ENCODE results near the gene SRCAP. TPM values are rescaled to one million over a fixed set of nuclear protein-coding genes. Genes with fewer than 3 reads are reported as not detected.

The SRCAP gene
- total RNA-seq, 1 donor from 2014 or later = 10.0 TPM

DNA sequence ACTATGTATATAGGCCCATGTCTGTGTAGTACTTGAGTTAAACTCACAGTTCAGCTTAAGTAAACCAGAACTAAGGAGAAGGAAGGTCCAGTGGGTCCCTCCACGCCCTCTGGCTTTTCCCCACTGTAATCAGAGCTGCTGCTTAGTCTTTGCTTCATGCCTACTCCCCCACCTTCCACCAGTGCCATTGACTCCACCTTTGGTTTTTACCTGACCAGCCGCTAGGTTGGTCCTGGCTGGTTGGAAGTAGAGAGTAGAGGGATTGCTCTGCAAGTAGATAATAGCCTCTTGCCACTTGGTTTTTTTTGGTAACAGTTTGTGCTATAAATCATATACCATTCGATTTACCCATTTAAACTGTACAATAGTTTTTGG lies 26.4 kb downstream of the SRCAP start:
- TF ChIP-seq, protein P1, sequence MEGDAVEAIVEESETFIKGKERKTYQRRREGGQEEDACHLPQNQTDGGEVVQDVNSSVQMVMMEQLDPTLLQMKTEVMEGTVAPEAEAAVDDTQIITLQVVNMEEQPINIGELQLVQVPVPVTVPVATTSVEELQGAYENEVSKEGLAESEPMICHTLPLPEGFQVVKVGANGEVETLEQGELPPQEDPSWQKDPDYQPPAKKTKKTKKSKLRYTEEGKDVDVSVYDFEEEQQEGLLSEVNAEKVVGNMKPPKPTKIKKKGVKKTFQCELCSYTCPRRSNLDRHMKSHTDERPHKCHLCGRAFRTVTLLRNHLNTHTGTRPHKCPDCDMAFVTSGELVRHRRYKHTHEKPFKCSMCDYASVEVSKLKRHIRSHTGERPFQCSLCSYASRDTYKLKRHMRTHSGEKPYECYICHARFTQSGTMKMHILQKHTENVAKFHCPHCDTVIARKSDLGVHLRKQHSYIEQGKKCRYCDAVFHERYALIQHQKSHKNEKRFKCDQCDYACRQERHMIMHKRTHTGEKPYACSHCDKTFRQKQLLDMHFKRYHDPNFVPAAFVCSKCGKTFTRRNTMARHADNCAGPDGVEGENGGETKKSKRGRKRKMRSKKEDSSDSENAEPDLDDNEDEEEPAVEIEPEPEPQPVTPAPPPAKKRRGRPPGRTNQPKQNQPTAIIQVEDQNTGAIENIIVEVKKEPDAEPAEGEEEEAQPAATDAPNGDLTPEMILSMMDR (IDR thresholded peaks at IDR 0.05; ENCODE audit: insufficient read depth, low read length, severe bottlenecking) = no peak
- DNase-seq (ENCODE audit: low read depth) = no peak
- Histone ChIP-seq H3K4me3 (ENCODE audit: low read depth, low read length) (no peak overlapping the region), H3K36me3 (ENCODE audit: control insufficient read depth, insufficient read depth, low read length) (peaks cover 44% of the 10 kb centered on the region), H3K27me3 (ENCODE audit: control insufficient read depth, insufficient read depth, low read length) (no peaks in the 10 kb centered on the region)
- FAIRE-seq = no peak

DNA sequence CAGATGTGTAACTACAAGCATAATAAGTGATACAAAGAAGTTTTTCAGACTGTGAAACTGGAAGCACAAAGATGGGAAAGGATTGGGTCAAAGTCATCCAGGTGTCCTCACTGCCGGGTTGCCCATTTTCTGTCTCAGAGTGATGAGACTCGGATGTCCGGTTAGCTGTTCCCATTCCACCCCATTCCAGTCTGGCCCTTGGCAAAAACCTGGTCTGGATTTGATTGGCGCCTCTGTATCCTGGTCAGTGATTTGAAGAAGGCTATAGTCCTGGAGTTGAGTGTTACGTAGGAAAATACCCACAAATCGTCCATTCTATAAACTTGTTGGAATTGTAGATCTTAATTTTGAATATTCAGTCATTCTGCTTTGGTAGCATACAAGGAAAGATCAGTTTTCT lies 29.4 kb downstream of the SRCAP start:
- FAIRE-seq (no peak), DNase-seq (ENCODE audit: low read depth) (no peak)
- H3K27me3 ChIP-seq (ENCODE audit: control insufficient read depth, insufficient read depth, low read length) = no peaks in the 10 kb centered on the region
- TF ChIP-seq, protein P1 (IDR thresholded peaks at IDR 0.05; ENCODE audit: insufficient read depth, low read length, severe bottlenecking) = no peak
- H3K36me3 ChIP-seq (ENCODE audit: control insufficient read depth, insufficient read depth, low read length) = peaks cover 30% of the 10 kb centered on the region
- no peak overlapping the region for H3K4me3 ChIP-seq (ENCODE audit: low read depth, low read length)

DNA sequence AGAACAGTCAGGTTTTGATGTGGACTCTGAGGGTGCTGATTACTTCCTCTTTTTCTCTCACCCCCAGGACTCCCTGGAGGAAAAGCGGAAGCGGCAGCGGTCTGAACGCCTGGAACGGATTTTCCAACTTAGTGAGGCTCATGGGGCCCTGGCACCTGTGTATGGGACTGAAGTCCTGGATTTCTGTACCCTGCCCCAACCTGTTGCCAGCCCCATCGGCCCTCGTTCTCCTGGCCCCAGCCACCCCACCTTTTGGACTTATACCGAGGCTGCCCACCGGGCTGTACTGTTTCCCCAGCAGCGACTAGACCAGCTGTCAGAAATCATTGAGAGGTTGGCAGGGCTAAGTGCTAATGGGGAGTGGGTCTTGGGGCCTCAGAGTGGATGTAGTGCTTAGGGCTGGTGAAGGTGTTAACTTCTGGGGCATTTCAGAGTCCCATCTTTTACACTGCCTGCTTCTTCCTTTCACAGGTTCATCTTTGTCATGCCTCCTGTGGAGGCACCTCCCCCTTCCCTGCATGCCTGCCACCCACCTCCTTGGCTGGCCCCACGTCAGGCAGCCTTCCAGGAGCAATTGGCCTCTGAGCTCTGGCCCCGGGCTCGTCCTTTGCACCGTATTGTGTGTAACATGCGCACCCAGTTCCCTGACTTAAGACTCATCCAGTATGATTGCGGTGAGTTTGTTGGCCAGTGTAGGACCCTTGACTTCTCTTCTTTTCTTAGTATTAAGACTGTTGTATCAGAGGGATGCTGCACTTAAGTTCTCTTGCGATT lies 30.1 kb downstream of the SRCAP start:
- Histone ChIP-seq H3K4me3 (ENCODE audit: low read depth, low read length) (no peak overlapping the region), H3K36me3 (ENCODE audit: control insufficient read depth, insufficient read depth, low read length) (peaks cover 31% of the 10 kb centered on the region), H3K27me3 (ENCODE audit: control insufficient read depth, insufficient read depth, low read length) (no peaks in the 10 kb centered on the region)
- no peak for FAIRE-seq
- DNase-seq (ENCODE audit: low read depth) = no peak
- TF ChIP-seq, protein P1 (IDR thresholded peaks at IDR 0.05; ENCODE audit: insufficient read depth, low read length, severe bottlenecking) = no peak

DNA sequence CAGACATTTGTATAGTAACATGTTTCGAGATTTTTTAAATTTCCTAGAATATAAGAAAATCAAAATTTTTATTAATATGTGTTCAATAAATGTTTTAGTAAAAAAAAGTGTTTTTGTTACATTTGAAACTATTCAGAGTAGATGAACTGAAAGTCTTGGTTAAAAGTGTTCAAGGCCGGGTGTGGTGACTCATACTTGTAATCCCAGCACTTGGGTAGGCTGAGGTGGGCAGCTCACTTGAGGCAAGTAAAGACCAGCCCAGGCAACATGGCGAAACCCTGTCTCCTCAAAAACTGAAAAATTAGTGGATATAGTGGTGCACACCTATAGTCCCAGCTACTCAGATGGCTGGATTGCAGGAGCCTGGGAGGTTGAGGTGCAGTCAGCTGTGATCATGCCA lies 32.4 kb downstream of the SRCAP start:
- Histone ChIP-seq H3K27me3 (ENCODE audit: control insufficient read depth, insufficient read depth, low read length) (no peaks in the 10 kb centered on the region), H3K36me3 (ENCODE audit: control insufficient read depth, insufficient read depth, low read length) (peaks cover 38% of the 10 kb centered on the region), H3K4me3 (ENCODE audit: low read depth, low read length) (no peak overlapping the region)
- FAIRE-seq (no peak), DNase-seq (ENCODE audit: low read depth) (peak; percentile 76)
- TF ChIP-seq, protein P1 (IDR thresholded peaks at IDR 0.05; ENCODE audit: insufficient read depth, low read length, severe bottlenecking) = no peak

DNA sequence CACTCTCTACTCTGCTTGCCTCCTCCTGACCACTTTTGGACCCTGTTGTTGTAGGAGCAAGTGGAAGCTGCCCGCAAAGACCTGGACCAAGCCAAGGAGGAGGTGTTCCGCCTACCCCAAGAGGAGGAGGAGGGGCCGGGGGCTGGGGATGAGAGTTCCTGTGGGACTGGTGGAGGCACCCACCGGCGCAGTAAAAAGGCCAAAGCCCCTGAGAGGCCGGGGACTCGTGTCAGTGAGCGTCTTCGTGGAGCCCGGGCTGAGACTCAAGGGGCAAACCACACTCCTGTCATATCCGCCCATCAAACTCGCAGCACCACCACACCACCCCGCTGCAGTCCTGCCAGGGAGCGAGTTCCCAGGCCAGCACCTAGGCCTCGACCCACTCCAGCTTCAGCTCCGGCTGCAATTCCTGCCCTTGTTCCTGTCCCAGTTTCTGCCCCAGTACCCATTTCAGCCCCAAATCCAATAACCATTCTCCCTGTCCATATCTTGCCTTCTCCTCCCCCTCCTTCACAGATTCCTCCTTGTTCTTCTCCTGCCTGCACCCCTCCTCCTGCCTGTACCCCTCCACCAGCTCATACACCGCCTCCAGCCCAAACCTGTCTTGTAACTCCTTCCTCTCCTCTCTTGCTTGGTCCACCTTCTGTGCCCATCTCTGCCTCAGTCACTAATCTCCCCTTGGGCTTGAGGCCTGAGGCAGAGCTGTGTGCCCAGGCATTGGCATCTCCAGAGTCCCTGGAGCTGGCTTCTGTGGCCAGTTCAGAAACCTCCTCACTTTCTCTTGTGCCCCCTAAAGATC lies 38.2 kb downstream of the SRCAP start:
- Histone ChIP-seq H3K27me3 (ENCODE audit: control insufficient read depth, insufficient read depth, low read length) (no peaks in the 10 kb centered on the region), H3K4me3 (ENCODE audit: low read depth, low read length) (no peak overlapping the region), H3K36me3 (ENCODE audit: control insufficient read depth, insufficient read depth, low read length) (peaks cover 41% of the 10 kb centered on the region)
- DNase-seq (ENCODE audit: low read depth) (no peak), FAIRE-seq (no peak)
- TF ChIP-seq, protein P1 (IDR thresholded peaks at IDR 0.05; ENCODE audit: insufficient read depth, low read length, severe bottlenecking) = no peak
